Liver (tissue), 3 donors: ENCODE results near the gene IQSEC2.

Experiments
- CTCF ChIP-seq: fragments of 150-350 bp; IDR thresholded peaks from 2 replicates; pipeline ENCODE4 v1.5.1; 2017; ENCODE audit warnings: improper control_type of control experiment, low read depth, low read length; ENCODE audit not compliant: missing input control
- JUND ChIP-seq, 2 donors: IDR thresholded peaks; 2 replicates each; pipeline ENCODE4 v1.6.1; 2016; ENCODE audit warnings: antibody characterized with exemption in 2 of 2
- MAX ChIP-seq: IDR thresholded peaks from 2 replicates; pipeline ENCODE4 v1.6.1; 2016; ENCODE audit warnings: antibody characterized with exemption
- NR2F2 ChIP-seq: IDR thresholded peaks from 2 replicates; pipeline ENCODE4 v1.6.1; 2016; ENCODE audit warnings: antibody characterized with exemption
- YY1 ChIP-seq: IDR thresholded peaks from 2 replicates; pipeline ENCODE4 v1.6.1; 2016; ENCODE audit warnings: antibody characterized with exemption, mild to moderate bottlenecking
- TF ChIP-seq, protein P1 (sequence below): IDR thresholded peaks from 2 replicates; pipeline ENCODE4 v1.6.1; 2016; ENCODE audit warnings: antibody characterized with exemption
- donor health status: healthy.
- donor health status: healthy.

DNA sequence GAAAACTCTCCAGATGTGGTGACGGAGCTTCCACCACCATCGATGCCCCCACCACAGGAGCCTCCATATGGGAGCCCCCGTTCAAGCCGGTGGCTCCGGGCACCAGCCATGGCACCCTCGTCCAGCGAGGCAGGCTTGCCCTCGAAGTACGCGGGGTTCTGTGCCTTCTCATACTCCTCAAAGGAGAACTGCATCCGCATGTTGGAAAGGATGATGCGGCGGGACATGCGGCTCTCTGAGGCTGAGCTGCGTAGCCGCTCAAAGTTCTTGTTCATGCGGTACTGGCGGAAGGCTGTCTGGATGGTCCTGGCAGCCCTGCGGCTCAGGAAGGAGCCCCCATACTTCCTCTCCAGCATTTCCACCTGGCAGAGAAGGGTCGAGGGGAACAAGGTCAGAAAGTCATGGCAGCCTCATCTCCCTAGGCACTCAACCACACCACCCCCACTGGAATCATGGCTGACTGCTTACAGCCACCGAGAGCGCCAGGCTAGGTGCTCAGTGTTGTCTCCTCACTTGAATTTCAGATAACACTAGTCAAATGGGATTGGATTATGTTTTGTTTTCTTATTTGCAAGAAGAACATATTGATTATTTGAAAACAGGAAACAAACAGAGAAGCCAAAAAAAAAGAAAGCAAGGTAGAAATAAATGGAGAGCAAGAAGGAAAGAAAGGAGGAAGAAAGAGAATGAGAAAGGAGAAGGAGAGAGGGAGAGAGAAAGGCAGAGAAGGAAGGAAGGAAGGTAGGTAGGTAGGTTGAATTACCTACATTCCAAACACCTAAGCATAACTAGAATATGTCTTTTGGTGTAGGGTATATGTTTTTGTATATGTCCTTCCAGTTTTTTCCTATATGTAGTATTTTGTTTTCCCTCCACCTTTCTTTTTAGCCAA is 26.6 kb downstream of the IQSEC2 start:
- TF ChIP-seq MAX = no peak
- TF ChIP-seq NR2F2 = no peak
- no peak for TF ChIP-seq CTCF
- TF ChIP-seq YY1 = no peak
- TF ChIP-seq JUND (IDR thresholded peaks at IDR 0.05) = no peak
- TF ChIP-seq, protein P1, sequence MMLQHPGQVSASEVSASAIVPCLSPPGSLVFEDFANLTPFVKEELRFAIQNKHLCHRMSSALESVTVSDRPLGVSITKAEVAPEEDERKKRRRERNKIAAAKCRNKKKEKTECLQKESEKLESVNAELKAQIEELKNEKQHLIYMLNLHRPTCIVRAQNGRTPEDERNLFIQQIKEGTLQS = no peak
